Mesothelial cell of epicardium (in vitro differentiated cells): ENCODE measurements around the gene RGS10. TPM values are rescaled to one million over a fixed set of nuclear protein-coding genes. Genes with fewer than 3 reads are reported as not detected.
"Not testable (repeated sequence)": the region's sequence is repeated elsewhere in the genome, so short reads cannot be mapped to it uniquely, and the experiment has no call there.

ENCODE experiments used
- DNase-seq, 2 experiments: peaks; one replicate each; pipeline ENCODE4 v3.0.0; 2021; ENCODE audit warnings: low spot score in 2 of 2; ENCODE audit not compliant: unreplicated experiment in 2 of 2
- H3K27ac Mint-ChIP-seq: 2 replicates; pipeline ENCODE4 v1.8.0; 2021; ENCODE audit warnings: mixed read lengths
- H3K27me3 Mint-ChIP-seq: 2 replicates; pipeline ENCODE4 v1.8.0; 2021; ENCODE audit warnings: low read depth, mixed read lengths
- H3K36me3 Mint-ChIP-seq: 2 replicates; pipeline ENCODE4 v1.8.0; 2021; ENCODE audit warnings: mixed read lengths
- H3K4me1 Mint-ChIP-seq: 2 replicates; pipeline ENCODE4 v1.8.0; 2021; ENCODE audit warnings: mixed read lengths
- H3K4me3 Mint-ChIP-seq: 2 replicates; pipeline ENCODE4 v1.8.0; 2021; ENCODE audit warnings: mild to moderate bottlenecking, moderate library complexity, mixed read lengths
- H3K9me3 Mint-ChIP-seq: 2 replicates; pipeline ENCODE4 v1.8.0; 2021; ENCODE audit warnings: mixed read lengths
- CTCF ChIP-seq: fragments of 200-600 bp; sonication (generic); IDR thresholded peaks from one replicate; pipeline ENCODE4 v1.5.0; 2021; ENCODE audit warnings: antibody characterized with exemption; ENCODE audit not compliant: unreplicated experiment
- total RNA-seq: library from RNA; stranded (reverse); gene quantifications from 3 replicates; pipeline ENCODE4 v1.2.1, GENCODE V29; 2021

RGS10 gene
- total RNA-seq, 1 donor from 2014 or later: 17.4 TPM

GRCh38 chr10:119567978-119568377 lies 25.5 kb upstream of the RGS10 start:
- no peak for TF ChIP-seq CTCF
- Mint-ChIP-seq H3K4me3 (no peak overlapping the region), H3K4me1 (peaks cover 10% of the 10 kb centered on the region)

GRCh38 chr10:119562097-119562496 lies 19.6 kb upstream of the RGS10 start:
- no peak overlapping the region for H3K27ac Mint-ChIP-seq
- H3K4me3 Mint-ChIP-seq: no peak overlapping the region
- no peaks in the 10 kb centered on the region for H3K36me3 Mint-ChIP-seq
- TF ChIP-seq CTCF: no peak
- no peaks in the 10 kb centered on the region for H3K27me3 Mint-ChIP-seq
- peaks cover 4% of the 10 kb centered on the region for H3K9me3 Mint-ChIP-seq
- H3K4me1 Mint-ChIP-seq: no peaks in the 10 kb centered on the region
- DNase-seq: no peak

More at GRCh38 chr10:119567978-119568377, 25.5 kb upstream of the RGS10 start:
- no peak for DNase-seq
- H3K27ac Mint-ChIP-seq: no peak overlapping the region
- H3K27me3 Mint-ChIP-seq: no peaks in the 10 kb centered on the region
- no peaks in the 10 kb centered on the region for H3K9me3 Mint-ChIP-seq
- H3K36me3 Mint-ChIP-seq: peaks cover 3% of the 10 kb centered on the region

- not testable (repeated sequence) for H3K27me3 Mint-ChIP-seq, DNase-seq, H3K36me3 Mint-ChIP-seq, H3K9me3 Mint-ChIP-seq, H3K27ac Mint-ChIP-seq, H3K4me1 Mint-ChIP-seq, H3K4me3 Mint-ChIP-seq
Observed at GRCh38 chr10:119559511-119559910, 17.0 kb upstream of the RGS10 start.

GRCh38 chr10:119556081-119556480 lies 13.6 kb upstream of the RGS10 start:
- not testable (repeated sequence) for H3K9me3 Mint-ChIP-seq, DNase-seq, H3K27me3 Mint-ChIP-seq, H3K27ac Mint-ChIP-seq, H3K4me1 Mint-ChIP-seq, H3K36me3 Mint-ChIP-seq, H3K4me3 Mint-ChIP-seq

GRCh38 chr10:119555178-119555784 lies 12.8 kb upstream of the RGS10 start:
- Mint-ChIP-seq H3K4me3 (no peak overlapping the region), H3K9me3 (no peaks in the 10 kb centered on the region), H3K27ac (no peak overlapping the region), H3K4me1 (no peaks in the 10 kb centered on the region), H3K27me3 (no peaks in the 10 kb centered on the region), H3K36me3 (no peaks in the 10 kb centered on the region)
- TF ChIP-seq CTCF: no peak
- DNase-seq: no peak

- peaks cover 6% of the 10 kb centered on the region for H3K9me3 Mint-ChIP-seq
- DNase-seq: no peak
- H3K4me3 Mint-ChIP-seq: no peak overlapping the region
- peaks cover 11% of the 10 kb centered on the region for H3K4me1 Mint-ChIP-seq
- no peak overlapping the region for H3K27ac Mint-ChIP-seq
- TF ChIP-seq CTCF: no peak
- peaks cover 10% of the 10 kb centered on the region for H3K27me3 Mint-ChIP-seq
- no peaks in the 10 kb centered on the region for H3K36me3 Mint-ChIP-seq
Observed at GRCh38 chr10:119550827-119551226, 8.3 kb upstream of the RGS10 start.
